H9 (cell line): ENCODE results near the gene GPC6. TPM values are rescaled to one million over a fixed set of nuclear protein-coding genes. Genes with fewer than 3 reads are reported as not detected.

Experiments
- DNase-seq: peaks from one replicate; pipeline ENCODE4 v3.0.0-alpha.2; 2017
- H2AFZ ChIP-seq: one replicate; pipeline ENCODE4 v1.6.1; 2013; ENCODE audit warnings: mild to moderate bottlenecking, low read length, control low read depth, moderate library complexity
- H2AK5ac ChIP-seq: 2 replicates; pipeline ENCODE4 v1.6.1; 2013; ENCODE audit warnings: low read length, control low read depth, mixed read lengths; ENCODE audit not compliant: insufficient read length
- H2BK120ac ChIP-seq: one replicate; pipeline ENCODE4 v1.6.1; 2013; ENCODE audit warnings: low read depth, mild to moderate bottlenecking, low read length, control low read depth, inconsistent platforms; ENCODE audit not compliant: poor library complexity, severe bottlenecking
- H2BK12ac ChIP-seq: 2 replicates; pipeline ENCODE4 v1.6.1; 2013; ENCODE audit warnings: low read length, control low read depth, mixed read lengths, low read depth; ENCODE audit not compliant: insufficient read length
- H2BK15ac ChIP-seq: 2 replicates; pipeline ENCODE4 v1.6.1; 2013; ENCODE audit warnings: low read depth, low read length, control low read depth
- H2BK20ac ChIP-seq: one replicate; pipeline ENCODE4 v1.6.1; 2013; ENCODE audit warnings: low read depth, mild to moderate bottlenecking, low read length, control low read depth, inconsistent platforms; ENCODE audit not compliant: poor library complexity, severe bottlenecking
- H2BK5ac ChIP-seq: 2 replicates; pipeline ENCODE4 v1.6.1; 2013; ENCODE audit warnings: low read length, control low read depth, mixed read lengths; ENCODE audit not compliant: insufficient read length
- H3K14ac ChIP-seq: 2 replicates; pipeline ENCODE4 v1.6.1; 2013; ENCODE audit warnings: low read length, control low read depth; ENCODE audit not compliant: insufficient read depth
- H3K18ac ChIP-seq: 2 replicates; pipeline ENCODE4 v1.6.1; 2013; ENCODE audit warnings: low read depth, mild to moderate bottlenecking, mixed read lengths, low read length, control low read depth; ENCODE audit not compliant: insufficient read length
- H3K23ac ChIP-seq: 2 replicates; pipeline ENCODE4 v1.6.1; 2013; ENCODE audit warnings: low read length, control low read depth, mixed read lengths, low read depth; ENCODE audit not compliant: insufficient read length
- H3K23me2 ChIP-seq: 2 replicates; pipeline ENCODE4 v1.6.1; 2013; ENCODE audit warnings: low read depth, mild to moderate bottlenecking, mixed read lengths, low read length, control low read depth; ENCODE audit not compliant: insufficient read length, poor library complexity, severe bottlenecking
- H3K27ac ChIP-seq: 2 replicates; pipeline ENCODE4 v1.5.1; 2013; ENCODE audit warnings: low read length, control low read depth, mixed read lengths, low read depth; ENCODE audit not compliant: insufficient read length
- H3K27me3 ChIP-seq: 2 replicates; pipeline ENCODE4 v1.6.1; 2013; ENCODE audit warnings: low read length, control low read depth, inconsistent platforms; ENCODE audit not compliant: insufficient read depth
- H3K4ac ChIP-seq: 2 replicates; pipeline ENCODE4 v1.6.1; 2013; ENCODE audit warnings: low read depth, mild to moderate bottlenecking, control low read depth, inconsistent platforms, low read length, moderate library complexity
- H3K4me1 ChIP-seq: 2 replicates; pipeline ENCODE4 v1.6.1; 2013; ENCODE audit warnings: low read length, control low read depth, inconsistent platforms; ENCODE audit not compliant: insufficient read depth
- H3K4me2 ChIP-seq: 2 replicates; pipeline ENCODE4 v1.6.1; 2013; ENCODE audit warnings: low read length, control low read depth, mixed read lengths; ENCODE audit not compliant: insufficient read length, insufficient read depth
- H3K56ac ChIP-seq: 2 replicates; pipeline ENCODE4 v1.6.1; 2013; ENCODE audit warnings: low read depth, mild to moderate bottlenecking, mixed read lengths, low read length, control low read depth; ENCODE audit not compliant: insufficient read length
- H3K79me1 ChIP-seq: 2 replicates; pipeline ENCODE4 v1.6.1; 2013; ENCODE audit warnings: low read depth, mild to moderate bottlenecking, moderate library complexity, low read length, control low read depth, inconsistent platforms; ENCODE audit not compliant: insufficient read depth, poor library complexity, severe bottlenecking
- H3K79me2 ChIP-seq: 2 replicates; pipeline ENCODE4 v1.6.1; 2013; ENCODE audit warnings: low read length, control low read depth, inconsistent platforms; ENCODE audit not compliant: insufficient read depth
- H3K9ac ChIP-seq: 2 replicates; pipeline ENCODE4 v1.6.1; 2013; ENCODE audit warnings: low read length, control low read depth, mixed read lengths; ENCODE audit not compliant: insufficient read length; ENCODE audit errors: extremely low read depth
- H3K9me3 ChIP-seq: one replicate; pipeline ENCODE4 v1.6.1; 2013; ENCODE audit warnings: low read depth, low read length, inconsistent platforms; ENCODE audit not compliant: control insufficient read depth
- H3T11ph ChIP-seq: one replicate; pipeline ENCODE4 v1.6.1; 2013; ENCODE audit warnings: mild to moderate bottlenecking, low read length, control low read depth, inconsistent platforms
- H4K20me1 ChIP-seq: one replicate; pipeline ENCODE4 v1.6.1; 2013; ENCODE audit not compliant: control insufficient read depth, insufficient read length, insufficient read depth
- H4K5ac ChIP-seq: 2 replicates; pipeline ENCODE4 v1.6.1; 2013; ENCODE audit warnings: low read depth, mild to moderate bottlenecking, mixed read lengths, low read length, control low read depth; ENCODE audit not compliant: insufficient read length
- H4K8ac ChIP-seq: replicated peaks from 2 replicates; pipeline ENCODE4 v1.6.1; 2013; ENCODE audit warnings: low read length, control low read depth, mixed read lengths, low read depth; ENCODE audit not compliant: insufficient read length
- H4K91ac ChIP-seq: 2 replicates; pipeline ENCODE4 v1.6.1; 2013; ENCODE audit warnings: low read depth, mild to moderate bottlenecking, moderate library complexity, mixed read lengths, low read length, control low read depth; ENCODE audit not compliant: insufficient read length
- H3K27ac Mint-ChIP-seq, 3 experiments: 2 replicates in 2 of 3; 3 replicates in 1 of 3; pipeline ENCODE4 v1.8.0; 2020 to 2021; ENCODE audit warnings: mixed read lengths in 3 of 3, mild to moderate bottlenecking in 1 of 3, moderate library complexity in 1 of 3
- H3K27me3 Mint-ChIP-seq: 2 replicates; pipeline ENCODE4 v1.8.0; 2021; ENCODE audit warnings: low read depth, mild to moderate bottlenecking, moderate library complexity, mixed read lengths
- H3K36me3 Mint-ChIP-seq, 3 experiments: 2 replicates in 2 of 3; 3 replicates in 1 of 3; pipeline ENCODE4 v1.8.0; 2020 to 2021; ENCODE audit warnings: low read depth in 3 of 3, mixed read lengths in 3 of 3; ENCODE audit not compliant: insufficient read depth in 1 of 3
- H3K4me1 Mint-ChIP-seq, 2 experiments: 2 replicates each; pipeline ENCODE4 v1.8.0; 2020; ENCODE audit warnings: mixed read lengths in 2 of 2
- H3K4me3 Mint-ChIP-seq, 2 experiments: 2 replicates in 1 of 2; 3 replicates in 1 of 2; pipeline ENCODE4 v1.8.0; 2020 to 2021; ENCODE audit warnings: mild to moderate bottlenecking in 2 of 2, mixed read lengths in 2 of 2, moderate library complexity in 1 of 2
- H3K9me3 Mint-ChIP-seq, 2 experiments: 2 replicates in 1 of 2; 3 replicates in 1 of 2; pipeline ENCODE4 v1.8.0; 2020; ENCODE audit warnings: mild to moderate bottlenecking in 2 of 2, mixed read lengths in 2 of 2, moderate library complexity in 1 of 2
- CTCF ChIP-seq: fragments of 200-600 bp; sonication (generic); conservative IDR thresholded peaks from 3 replicates; pipeline ENCODE4 v1.8.0; 2021; ENCODE audit warnings: antibody characterized with exemption, mild to moderate bottlenecking
- WGBS: extraction: QIAGEN DNeasy Blood & Tissue Kit; methylation state at CpG from one replicate; pipeline ENCODE4 v1.1.7; 2013; ENCODE audit warnings: missing lambda C conversion rate, low lambda C conversion rate, mixed read lengths; ENCODE audit not compliant: insufficient read length; ENCODE audit errors: extremely low coverage; 5-methylcytosine and 5-hydroxymethylcytosine counted together
- total RNA-seq: library from RNA; stranded (reverse); gene quantifications from 2 replicates; pipeline ENCODE4 v1.2.1, GENCODE V29; 2021

GPC6 gene
- total RNA-seq, 1 experiment from 2014 or later, result 15.6 TPM

GRCh38 chr13:94186470-94186869, 959.9 kb downstream of the GPC6 start:
- Mint-ChIP-seq H3K27me3 (peaks cover 5% of the 10 kb centered on the region), H3K27ac (no peak overlapping the region), H3K4me1 (peaks cover 15 to 16% of the 10 kb centered on the region in 2 experiments), H3K9me3 (no peaks in the 10 kb centered on the region), H3K4me3 (no peak overlapping the region), H3K36me3 (no peaks in the 10 kb centered on the region)
- Histone ChIP-seq H3K27ac (no peak overlapping the region), H3K23me2 (no peaks in the 10 kb centered on the region), H3K27me3 (no peaks in the 10 kb centered on the region), H3K9me3 (no peaks in the 10 kb centered on the region), H2BK15ac (no peak overlapping the region), H3K4me2 (no peak overlapping the region), H2BK5ac (no peak overlapping the region), H3K4me1 (peaks cover 10% of the 10 kb centered on the region; the same call in 1 of the 2 replicates), H3K9ac (no peak overlapping the region), H3K4ac (no peak overlapping the region), H3K14ac (no peak overlapping the region), H3K79me1 (no peaks in the 10 kb centered on the region), H2BK120ac (no peak overlapping the region), H3K79me2 (no peaks in the 10 kb centered on the region), H2BK12ac (no peak overlapping the region), H4K5ac (no peak overlapping the region), H3K56ac (no peak overlapping the region), H4K8ac (no peak overlapping the region), H4K20me1 (no peaks in the 10 kb centered on the region), H3K18ac (no peak overlapping the region), H3T11ph (no peak overlapping the region), H4K91ac (no peak overlapping the region), H2BK20ac (no peak overlapping the region), H2AK5ac (no peak overlapping the region), H2AFZ (no peak overlapping the region), H3K23ac (no peak overlapping the region)
- no peak for TF ChIP-seq CTCF
- no CpG with 5 or more reads among the region's 3 CpGs for WGBS
- DNase-seq, result no peak
